ENCODE measurements around the gene FGD5.

Gene FGD5

GRCh38 chr3:14929310-14930074, 110.7 kb downstream of the FGD5 start:
- H3K27ac ChIP-seq, result no peak overlapping the region
- TF ChIP-seq CTCF (conservative IDR thresholded peaks at IDR 0.05), result no peak

- H3K27ac ChIP-seq, result peak overlapping the region; percentile 82
- TF ChIP-seq CTCF (conservative IDR thresholded peaks at IDR 0.05), result no peak
Measured at GRCh38 chr3:14933820-14934425, 115.2 kb downstream of the FGD5 start.

- H3K27ac ChIP-seq, result peak overlapping the region; percentile 82
- no peak for TF ChIP-seq CTCF (conservative IDR thresholded peaks at IDR 0.05)
Measured at GRCh38 chr3:14935592-14936345, 117.0 kb downstream of the FGD5 start.

- TF ChIP-seq CTCF (conservative IDR thresholded peaks at IDR 0.05), result no peak
- H3K27ac ChIP-seq, result no peak overlapping the region
Measured at GRCh38 chr3:14938954-14939353, 120.2 kb downstream of the FGD5 start.

GRCh38 chr3:14941871-14942270, 123.1 kb downstream of the FGD5 start:
- H3K27ac ChIP-seq, result peak overlapping the region; percentile 100; the same call in 1 of the 2 replicates
- TF ChIP-seq CTCF (conservative IDR thresholded peaks at IDR 0.05), result no peak

- TF ChIP-seq CTCF (conservative IDR thresholded peaks at IDR 0.05), result no peak
Measured at GRCh38 chr3:14943042-14943441, 124.3 kb downstream of the FGD5 start.

GRCh38 chr3:14946236-14946635, 127.5 kb downstream of the FGD5 start:
- TF ChIP-seq CTCF (conservative IDR thresholded peaks at IDR 0.05), result no peak
- peak overlapping the region; percentile 100 for H3K27ac ChIP-seq

More at GRCh38 chr3:14943042-14943441, 124.3 kb downstream of the FGD5 start:
- H3K27ac ChIP-seq, result peak overlapping the region; percentile 100
